ENCODE results near the gene TPSAB1. TPM values are rescaled to one million over a fixed set of nuclear protein-coding genes. Genes with fewer than 3 reads are reported as not detected.

The TPSAB1 gene
- total and polyA plus RNA-seq, 10 of the 15 experiments (the other 5 are each of a cell fraction or from before 2014, with no cell fraction given), result 0.06 TPM; not detected in 9

- Histone ChIP-seq H3K27me3 (replicated peaks in 1 of 2; ENCODE audit: control insufficient read depth in 2 of 2, insufficient read depth in 2 of 2, low read length in 1 of 2) (no peaks in the 10 kb centered on the region; a peak in 2 of 4 replicates), H3K79me2 (ENCODE audit: control insufficient read depth, insufficient read depth, low read length) (no peaks in the 10 kb centered on the region), H3K4me2 (ENCODE audit: control insufficient read depth, insufficient read depth) (no peak overlapping the region), H2AFZ (ENCODE audit: control insufficient read depth, low read depth, low read length) (no peak overlapping the region), H3K9ac (ENCODE audit: control insufficient read depth, insufficient read depth, low read length) (no peak overlapping the region), H3K4me3 (no peak overlapping the region), H3K9me3 (replicated peaks; ENCODE audit: control insufficient read depth, insufficient read depth, low read length) (no peaks in the 10 kb centered on the region), H3K36me3 (ENCODE audit: control insufficient read depth in 2 of 2, insufficient read depth in 2 of 2, low read length in 1 of 2) (no peaks in the 10 kb centered on the region), H3K4me1 (ENCODE audit: control insufficient read depth, insufficient read depth, low read length) (no peaks in the 10 kb centered on the region), H4K20me1 (ENCODE audit: control insufficient read depth, insufficient read depth) (no peaks in the 10 kb centered on the region), H3K27ac (ENCODE audit: control insufficient read depth, insufficient read depth) (no peak overlapping the region)
- CTCF ChIA-PET, result no interaction called here
- WGBS (ENCODE audit: insufficient coverage, insufficient replicate concordance, low lambda C conversion rate, missing lambda C conversion rate), result 57% methylated on average over 25 of the region's 25 CpGs
- BruUV-seq (replicated peaks), result no TSS peak
- POLR2A ChIA-PET, result no interaction called here
- in situ Hi-C loops (cut with MboI), result no loop called here
- ATAC-seq, result no peak
- SMC1A ChIA-PET (ENCODE audit: uncharacterized antibody, unreplicated experiment), result no interaction called here
- TF ChIP-seq FOXK2 (IDR thresholded peaks at IDR 0.05), result no peak
- no peak for TF ChIP-seq TARDBP (IDR thresholded peaks at IDR 0.05; ENCODE audit: borderline replicate concordance)
- no peak for TF ChIP-seq YBX1 (IDR thresholded peaks at IDR 0.05)
- TF ChIP-seq NR2C1 (IDR thresholded peaks at IDR 0.05), result no peak
- TF ChIP-seq POLR2A (IDR thresholded peaks at IDR 0.05; ENCODE audit: low read depth, low read length), result no peak
- TF ChIP-seq MAX (IDR thresholded peaks at IDR 0.05; ENCODE audit: low read depth, low read length), result no peak
- TF ChIP-seq IRF4 (IDR thresholded peaks at IDR 0.05; ENCODE audit: low read depth, low read length), result no peak
- no peak for TF ChIP-seq JUNB (IDR thresholded peaks at IDR 0.05)
- TF ChIP-seq NFYB (IDR thresholded peaks at IDR 0.05; ENCODE audit: insufficient read depth, low read depth, low read length), result no peak
- no peak for TF ChIP-seq RCOR1 (conservative IDR thresholded peaks at IDR 0.05; ENCODE audit: low read depth, low read length)
- no peak for TF ChIP-seq FOXM1 (IDR thresholded peaks at IDR 0.05; ENCODE audit: low read depth, low read length)
- no peak for TF ChIP-seq EED (IDR thresholded peaks at IDR 0.05; ENCODE audit: low read depth)
- TF ChIP-seq NFYA (IDR thresholded peaks at IDR 0.05; ENCODE audit: borderline replicate concordance, low read depth, low read length), result no peak
- TF ChIP-seq ELK1 (IDR thresholded peaks at IDR 0.05; ENCODE audit: low read depth, low read length), result no peak
- TF ChIP-seq CHD1 (IDR thresholded peaks at IDR 0.05; ENCODE audit: low read depth, low read length), result no peak
- no peak for TF ChIP-seq KDM1A (IDR thresholded peaks at IDR 0.05; ENCODE audit: borderline replicate concordance)
- TF ChIP-seq ZZZ3 (IDR thresholded peaks at IDR 0.05; ENCODE audit: control insufficient read depth, insufficient read length, low read depth), result no peak
- RAD21 ChIA-PET (ENCODE audit: unreplicated experiment), result no interaction called here
- DNase-seq (ENCODE audit: low read depth, low spot score), result no peak
- no peak for FAIRE-seq
- intact Hi-C loops (cut with micrococcal nuclease; ENCODE audit: unreplicated experiment), result no loop called here
Measured at GRCh38 chr16:1286513-1287094, 46.1 kb downstream of the TPSAB1 start.

Measured in GM12878 (cell line).